Iris pigment epithelial cell (primary cell): ENCODE data around the gene FBXO34.

Experiments used
- DNase-seq: peaks from one replicate; pipeline ENCODE4 v3.0.0-alpha.2; 2011; ENCODE audit warnings: low read depth

Gene FBXO34

GRCh38 chr14:55272387-55272786 is 1.2 kb downstream of the FBXO34 start:
- no peak for DNase-seq

- DNase-seq: peak; percentile 12
These were observed 1.7 kb downstream of the FBXO34 start for GRCh38 chr14:55272922-55273321.

- no peak for DNase-seq
These were observed 2.9 kb downstream of the FBXO34 start for GRCh38 chr14:55274146-55274545.

DNA sequence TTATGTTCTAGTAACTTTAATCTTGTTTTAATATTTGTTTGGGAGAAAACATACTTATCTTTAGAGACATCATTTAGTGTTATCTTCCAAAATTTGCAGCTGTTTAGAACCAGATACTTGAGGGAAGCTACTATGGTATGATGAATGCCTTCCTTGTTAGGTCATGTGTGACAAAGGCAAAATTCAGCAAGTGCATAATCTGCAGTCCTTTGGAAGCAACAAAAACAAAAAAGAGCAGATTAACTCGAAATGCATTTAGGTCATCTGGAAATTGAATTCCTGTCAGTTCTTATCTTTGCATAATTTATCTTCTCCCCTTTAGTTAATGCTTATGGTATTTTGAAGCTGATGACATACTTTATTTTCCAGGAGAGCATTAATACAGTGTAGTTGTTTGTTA is 3.5 kb downstream of the FBXO34 start:
- peak; percentile 83 for DNase-seq

DNA sequence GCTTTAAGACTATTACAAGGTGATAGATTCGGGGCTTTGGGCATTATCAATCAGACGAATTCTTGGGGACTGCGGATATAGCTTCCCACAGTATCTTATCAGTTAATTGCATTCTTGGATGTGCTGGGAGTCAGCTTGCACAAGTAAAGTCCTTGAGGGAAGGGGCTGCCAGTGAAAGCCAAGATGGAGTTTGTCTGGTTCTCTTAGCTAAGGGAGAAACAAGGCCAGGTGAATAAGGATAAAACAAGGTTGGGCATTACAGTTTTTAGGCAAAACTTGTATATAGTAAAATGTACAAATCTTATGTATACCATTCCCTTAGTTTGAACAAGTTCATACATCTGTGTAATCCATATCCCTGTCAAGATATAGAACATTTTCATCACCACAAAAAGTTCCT is 5.5 kb downstream of the FBXO34 start:
- DNase-seq: no peak

- DNase-seq: no peak
These were observed 6.9 kb downstream of the FBXO34 start for GRCh38 chr14:55277972-55278740.

GRCh38 chr14:55279384-55279783 is 8.2 kb downstream of the FBXO34 start:
- DNase-seq: no peak

DNA sequence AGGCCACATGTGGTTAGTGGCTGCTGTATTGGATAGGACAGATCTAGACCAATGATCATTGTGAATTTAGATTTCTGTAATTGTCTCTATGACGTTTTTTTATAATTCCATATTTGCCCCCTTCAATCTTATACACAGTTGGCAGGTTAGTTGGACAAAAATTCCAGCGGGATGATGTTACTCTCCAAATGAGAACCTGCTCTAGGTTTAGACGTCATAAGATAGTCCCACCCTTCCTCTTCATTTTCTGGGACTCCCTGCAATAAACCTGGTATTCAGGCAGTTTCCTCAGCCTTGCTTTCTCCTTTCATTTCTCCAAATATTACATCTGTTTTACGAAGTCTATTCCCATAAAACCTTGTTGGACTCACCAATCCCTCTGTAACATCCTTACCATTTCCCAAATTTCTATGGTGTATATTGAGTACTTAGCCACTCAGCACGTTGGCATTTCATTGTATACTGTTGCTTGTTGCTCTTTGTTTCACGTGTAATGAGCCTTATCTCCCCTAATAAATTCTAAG is 10.2 kb downstream of the FBXO34 start:
- DNase-seq: no peak

DNA sequence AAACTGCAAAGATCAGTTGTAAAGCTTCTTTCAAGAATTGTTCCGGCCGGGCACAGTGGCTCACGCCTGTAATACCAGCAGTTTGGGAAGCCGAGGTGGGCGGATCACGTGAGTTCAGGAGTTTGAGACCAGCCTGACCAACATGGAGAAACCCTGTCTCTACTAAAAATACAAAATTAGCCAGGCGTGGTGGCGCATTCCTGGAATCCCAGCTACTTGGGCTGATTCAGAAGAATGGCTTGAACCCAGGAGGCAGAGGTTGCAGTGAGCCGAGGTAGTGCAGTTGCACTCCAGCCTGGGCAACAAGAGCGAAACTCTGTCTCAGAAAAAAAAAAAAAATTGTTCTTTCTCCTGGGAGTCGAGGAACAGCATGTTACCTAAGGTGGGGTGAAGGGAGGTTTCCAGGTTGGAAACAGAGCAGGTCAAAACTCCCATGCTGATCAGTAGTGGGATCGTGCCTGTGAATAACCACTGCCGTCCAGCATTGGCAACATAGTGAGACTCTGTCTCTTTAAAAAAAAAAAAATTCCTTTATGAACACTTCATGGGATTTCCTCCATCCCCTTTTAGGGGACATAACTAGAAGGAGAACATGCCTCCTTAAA is 13.9 kb downstream of the FBXO34 start:
- no peak for DNase-seq

DNA sequence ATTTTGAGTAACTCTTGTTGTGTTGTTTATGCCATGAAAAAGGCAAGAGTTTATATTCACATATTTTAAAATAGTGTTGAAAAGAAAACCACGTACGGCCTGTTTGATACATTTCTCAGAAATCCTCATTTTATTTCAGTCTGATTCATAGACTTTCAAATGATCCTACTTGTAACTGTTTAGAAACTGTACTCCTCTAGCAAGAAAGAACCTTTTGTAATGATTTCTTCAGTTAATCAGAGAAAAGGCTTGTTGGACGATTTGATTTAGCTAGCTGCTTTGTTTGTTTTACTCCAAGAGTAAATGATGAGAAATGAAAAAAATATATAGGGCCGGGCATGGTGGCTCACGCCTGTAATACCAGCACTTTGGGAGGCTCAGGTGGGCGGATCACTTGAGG is 17.2 kb downstream of the FBXO34 start:
- no peak for DNase-seq

- no peak for DNase-seq
These were observed 20.4 kb downstream of the FBXO34 start for GRCh38 chr14:55291480-55292081.

- no peak for DNase-seq
These were observed 23.4 kb downstream of the FBXO34 start for GRCh38 chr14:55294603-55295002.

DNA sequence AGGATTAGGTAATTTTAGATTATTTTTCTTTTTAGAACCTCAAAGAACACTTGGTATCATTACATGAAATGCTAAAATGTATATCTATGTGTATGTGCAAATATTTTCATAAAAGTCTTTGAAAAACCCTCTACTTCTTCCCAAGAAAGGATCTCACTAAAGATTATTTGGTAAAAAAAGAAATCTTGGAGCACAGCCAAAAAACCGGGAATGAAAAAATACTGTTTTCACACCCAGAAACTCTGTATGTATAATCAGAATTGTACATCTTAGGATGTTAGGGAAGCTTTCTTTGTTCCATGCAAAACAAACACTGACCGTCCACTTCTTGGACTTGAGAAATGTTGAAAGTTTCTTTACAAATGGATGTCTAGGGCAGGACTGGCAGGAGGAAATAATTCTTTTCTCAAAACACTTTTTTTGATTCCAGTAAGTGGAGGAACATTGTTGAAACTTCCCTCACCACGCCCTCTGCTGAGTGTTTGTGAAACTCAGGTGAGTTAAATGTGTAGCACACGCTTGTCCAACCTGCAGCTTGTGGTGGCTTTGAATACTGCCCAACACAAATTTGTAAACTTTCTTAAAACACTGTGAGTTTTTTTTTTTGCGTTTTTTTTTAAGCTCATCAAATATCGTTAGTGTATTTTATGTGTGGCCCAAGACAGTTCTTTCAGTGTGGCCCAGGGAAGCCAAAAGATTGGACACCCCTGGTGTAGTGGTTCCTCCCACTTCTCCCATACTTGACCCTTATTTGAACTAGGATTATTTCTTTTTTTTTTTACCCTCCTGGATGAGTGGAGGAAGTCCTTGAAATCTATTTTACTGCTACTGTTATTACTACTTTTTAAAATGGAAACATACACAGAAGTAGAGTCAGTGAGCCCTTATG is 26.6 kb downstream of the FBXO34 start:
- no peak for DNase-seq

DNA sequence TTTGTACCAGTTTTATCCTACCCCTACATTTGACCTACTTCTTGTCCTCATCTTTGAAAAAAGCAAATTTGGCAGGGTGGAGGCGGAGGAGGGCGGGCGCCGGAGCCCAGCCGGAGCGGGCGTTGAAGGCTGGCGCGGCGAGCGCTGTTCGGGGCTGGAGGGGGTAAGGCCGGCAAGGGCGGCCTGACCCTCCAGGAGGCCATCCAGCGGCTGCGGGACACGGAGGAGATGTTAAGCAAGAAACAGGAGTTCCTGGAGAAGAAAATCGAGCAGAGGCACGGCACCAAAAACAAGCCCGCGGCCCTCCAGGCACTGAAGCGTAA is 27.2 kb downstream of the FBXO34 start:
- no peak for DNase-seq

- DNase-seq: peak; percentile 80
These were observed 30.4 kb downstream of the FBXO34 start for GRCh38 chr14:55301437-55302121.

DNA sequence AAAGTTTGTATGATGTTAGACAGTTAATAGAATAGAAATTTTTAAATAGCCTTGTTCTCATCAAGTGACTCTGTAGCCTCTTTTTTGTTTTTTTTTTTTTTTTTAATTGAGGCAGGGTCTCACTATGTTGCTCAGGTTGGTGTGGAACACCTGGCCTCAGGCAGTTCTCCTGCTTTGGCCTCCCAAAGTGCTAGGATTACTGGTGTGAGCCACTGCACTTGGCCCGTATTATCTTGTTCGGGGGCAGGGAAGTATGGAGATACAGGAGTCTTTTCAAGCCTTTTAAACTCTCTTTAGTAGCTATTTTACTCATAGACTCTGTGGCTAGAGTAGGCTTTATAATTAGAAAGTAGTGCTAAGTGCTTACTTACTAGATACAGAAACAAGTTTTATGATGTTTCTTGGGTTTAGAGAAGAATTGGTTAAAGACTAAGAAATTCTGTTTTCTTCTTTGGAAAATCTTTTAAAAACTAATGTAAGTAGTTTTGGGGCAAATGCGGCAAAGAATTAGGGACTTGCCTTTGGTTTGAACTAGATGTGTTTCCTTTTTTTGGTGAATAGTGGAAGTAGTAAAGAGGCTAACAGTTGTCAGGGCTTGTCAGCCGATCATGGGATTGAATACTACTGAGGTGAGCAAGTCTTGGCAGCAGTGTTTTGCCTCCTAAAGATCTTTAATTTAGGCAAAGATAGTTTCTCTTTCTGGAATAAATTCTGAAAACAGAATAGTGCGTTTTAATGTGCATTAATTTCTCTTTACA is 31.3 kb downstream of the FBXO34 start:
- DNase-seq: no peak

- DNase-seq: no peak
These were observed 31.9 kb downstream of the FBXO34 start for GRCh38 chr14:55303125-55303499.

- DNase-seq: no peak
These were observed 32.5 kb downstream of the FBXO34 start for GRCh38 chr14:55303691-55304145.

DNA sequence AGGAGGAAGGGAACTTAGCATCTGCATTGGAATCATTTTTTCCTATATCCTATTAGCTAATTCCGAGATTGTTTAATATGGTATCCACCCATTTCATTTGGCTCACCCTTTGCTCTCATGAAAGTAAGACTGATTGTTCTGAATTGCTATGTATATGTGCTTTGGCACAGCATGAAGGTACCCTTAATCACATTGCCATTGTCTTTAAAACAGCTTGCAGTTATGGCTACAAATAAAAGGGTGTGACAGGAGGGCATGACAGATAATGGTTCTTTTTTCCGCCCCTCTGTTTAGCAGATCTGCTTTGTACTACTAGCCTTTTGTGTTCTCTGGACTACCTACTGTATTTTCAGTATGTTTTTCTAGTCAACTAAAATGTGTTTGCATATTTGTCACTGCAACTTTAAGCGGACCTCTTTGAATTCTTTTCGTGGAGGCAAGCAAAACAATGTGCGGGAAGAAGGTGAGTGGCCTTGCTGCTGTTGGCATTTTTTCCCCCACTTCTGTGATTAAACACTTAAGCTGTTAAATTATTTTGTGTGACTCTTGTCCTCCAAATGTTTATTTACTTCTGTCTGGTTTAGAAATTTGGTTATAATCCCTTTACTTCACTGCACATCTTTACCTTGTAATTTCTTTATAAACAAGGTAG is 35.8 kb downstream of the FBXO34 start:
- no peak for DNase-seq

GRCh38 chr14:55309154-55309553 is 37.9 kb downstream of the FBXO34 start:
- no peak for DNase-seq
